ENCODE results near the gene DCUN1D1. TPM values are rescaled to one million over a fixed set of nuclear protein-coding genes. Genes with fewer than 3 reads are reported as not detected.

The DCUN1D1 gene
- total and polyA plus RNA-seq, 10 of the 15 experiments (the other 5 are each of a cell fraction or from before 2014, with no cell fraction given): 19.8 to 47.4 (median 30.8) TPM

GRCh38 chr3:182906036-182906435, 74.3 kb downstream of the DCUN1D1 start (continued):
- no peak for TF ChIP-seq MEF2A (IDR thresholded peaks at IDR 0.05; ENCODE audit: insufficient read depth, low read depth, low read length)
- no peak for TF ChIP-seq SMC3 (IDR thresholded peaks at IDR 0.05; ENCODE audit: borderline replicate concordance, low read length)
- TF ChIP-seq RELB (IDR thresholded peaks at IDR 0.05; ENCODE audit: low read depth): no peak
- TF ChIP-seq ZNF622 (IDR thresholded peaks at IDR 0.05): no peak
- no peak for TF ChIP-seq SP1 (IDR thresholded peaks at IDR 0.05; ENCODE audit: low read depth, low read length)
- TF ChIP-seq MYB (IDR thresholded peaks at IDR 0.05; ENCODE audit: borderline replicate concordance, low read depth, low read length): no peak
- no peak for TF ChIP-seq PAX8 (IDR thresholded peaks at IDR 0.05)
- TF ChIP-seq LARP7 (IDR thresholded peaks at IDR 0.05): no peak

GRCh38 chr3:182905623-182906022, 74.7 kb downstream of the DCUN1D1 start:
- WGBS (ENCODE audit: insufficient coverage, insufficient replicate concordance, low lambda C conversion rate, missing lambda C conversion rate): 100% methylated on average over 4 of the region's 4 CpGs
- peaks cover 5 to 8% of the 10 kb centered on the region in 2 experiments; a peak in 3 of 4 replicates for H3K36me3 ChIP-seq (ENCODE audit: control insufficient read depth in 2 of 2, insufficient read depth in 2 of 2, low read length in 1 of 2)
- H3K4me1 ChIP-seq (ENCODE audit: control insufficient read depth, insufficient read depth, low read length): no peaks in the 10 kb centered on the region
- no peaks in the 10 kb centered on the region for H3K9me3 ChIP-seq (replicated peaks; ENCODE audit: control insufficient read depth, insufficient read depth, low read length)
- in situ Hi-C loops (cut with MboI): loop anchor here (5.0 kb wide), 1 partner anchor 482 kb away; no protein-coding TSS in a partner anchor
- FAIRE-seq: no peak
- H3K27me3 ChIP-seq (replicated peaks in 1 of 2; ENCODE audit: control insufficient read depth in 2 of 2, insufficient read depth in 2 of 2, low read length in 1 of 2): no peaks in the 10 kb centered on the region
- no peak for TF ChIP-seq ATF7 (IDR thresholded peaks at IDR 0.05; ENCODE audit: low read depth)
- TF ChIP-seq IRF3 (IDR thresholded peaks at IDR 0.05): no peak
- TF ChIP-seq ATF3 (IDR thresholded peaks at IDR 0.05; ENCODE audit: borderline replicate concordance, extremely low read depth, low read depth, low read length): no peak
- TF ChIP-seq HCFC1 (IDR thresholded peaks at IDR 0.05; ENCODE audit: low read length): no peak
- TF ChIP-seq EP300 (IDR thresholded peaks at IDR 0.05; ENCODE audit: borderline replicate concordance in 1 of 2, control insufficient read depth in 1 of 2, low read depth in 2 of 2, low read length in 2 of 2): no peak
- no peak for TF ChIP-seq ATF2 (IDR thresholded peaks at IDR 0.05; ENCODE audit: low read length)
- TF ChIP-seq RUNX3 (IDR thresholded peaks at IDR 0.05; ENCODE audit: low read length): no peak
- no peak for TF ChIP-seq RFX5 (IDR thresholded peaks at IDR 0.05; ENCODE audit: low read depth, low read length)
- POLR2A ChIA-PET: no interaction called here
- intact Hi-C loops (cut with micrococcal nuclease; ENCODE audit: unreplicated experiment): no loop called here
- H3K27ac ChIP-seq (ENCODE audit: control insufficient read depth, insufficient read depth): no peak overlapping the region
- CTCF ChIA-PET: interaction anchor here (3.0 kb wide), 1 partner anchor 191 kb away, joined by 17 read pairs; no protein-coding TSS in a partner anchor
- no peak for DNase-seq (ENCODE audit: low read depth, low spot score)
- H3K4me2 ChIP-seq (ENCODE audit: control insufficient read depth, insufficient read depth): no peak overlapping the region
- RAD21 ChIA-PET (ENCODE audit: unreplicated experiment): interaction anchor here (1.2 to 1.8 kb wide), 2 partner anchors 10 to 192 kb away, joined by 4 to 5 read pairs; no protein-coding TSS in a partner anchor
- H3K9ac ChIP-seq (ENCODE audit: control insufficient read depth, insufficient read depth, low read length): no peak overlapping the region
- H3K4me3 ChIP-seq: no peak overlapping the region
- BruUV-seq (replicated peaks): no TSS peak
- H2AFZ ChIP-seq (ENCODE audit: control insufficient read depth, low read depth, low read length): no peak overlapping the region
- H3K79me2 ChIP-seq (ENCODE audit: control insufficient read depth, insufficient read depth, low read length): no peaks in the 10 kb centered on the region
- no peaks in the 10 kb centered on the region for H4K20me1 ChIP-seq (ENCODE audit: control insufficient read depth, insufficient read depth)
- SMC1A ChIA-PET (ENCODE audit: uncharacterized antibody, unreplicated experiment): interaction anchor here (1.0 to 1.9 kb wide), 4 partner anchors 11 to 189 kb away, joined by 3 to 5 read pairs (median 4); no protein-coding TSS in a partner anchor
- no peak for ATAC-seq
